GM18909 (cell line): ENCODE results near the gene SYVN1.
"Not testable (repeated sequence)": the region's sequence is repeated elsewhere in the genome, so short reads cannot be mapped to it uniquely, and the experiment has no call there.

Experiments used
- ATAC-seq: cut with Tn5 transposase; IDR thresholded peaks from one replicate; pipeline ENCODE4 v1.9.1; 2021; ENCODE audit warnings: mild to moderate bottlenecking; ENCODE audit not compliant: unreplicated experiment, poor library complexity

The SYVN1 gene

DNA sequence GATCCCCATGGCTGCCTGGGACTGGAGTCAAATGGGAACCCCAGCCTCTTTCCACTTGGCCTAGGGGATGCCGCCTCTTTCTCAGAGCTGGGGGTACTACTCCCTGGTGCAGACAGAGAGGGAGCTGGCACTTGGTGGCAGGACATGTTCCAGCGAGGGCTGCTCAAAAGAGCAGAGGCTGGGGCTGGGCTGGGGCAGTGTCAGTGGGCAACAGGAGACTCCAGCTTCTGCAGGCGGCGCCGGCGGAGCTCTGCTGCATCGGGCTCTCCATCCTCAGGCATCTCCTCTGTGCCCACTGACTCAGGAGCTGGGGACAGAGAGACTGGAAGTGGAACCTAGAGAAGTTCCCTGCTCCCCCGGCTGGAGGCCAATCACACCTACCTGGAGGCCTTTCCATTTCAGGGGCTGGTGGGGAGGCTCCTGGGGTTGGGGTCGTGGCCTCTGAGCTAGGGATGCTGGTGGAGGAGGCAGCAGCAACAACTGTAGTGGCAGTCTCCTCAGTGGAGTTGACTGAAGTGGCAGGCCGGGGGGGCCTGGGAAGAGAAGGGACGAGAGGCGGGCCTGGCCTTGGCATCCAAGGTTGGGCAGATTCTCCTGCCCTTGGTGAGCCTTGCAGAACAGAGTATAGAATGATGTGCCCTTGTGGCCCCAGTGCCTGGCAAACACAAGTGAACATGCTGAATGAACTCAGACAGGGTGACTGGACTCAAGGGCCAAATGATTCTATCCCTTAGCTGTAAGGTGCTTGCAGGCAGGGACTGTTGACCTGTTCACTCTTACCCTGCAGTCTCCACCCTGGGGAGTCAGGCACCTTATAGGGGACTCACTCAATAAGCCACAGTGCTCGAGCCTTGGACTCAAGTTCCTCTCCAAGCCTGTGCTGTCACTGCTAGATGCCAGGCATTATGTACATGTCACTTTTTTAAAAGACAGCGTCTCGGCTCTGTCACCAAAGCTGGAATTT is 5.9 kb downstream of the SYVN1 start:
- ATAC-seq = no peak

DNA sequence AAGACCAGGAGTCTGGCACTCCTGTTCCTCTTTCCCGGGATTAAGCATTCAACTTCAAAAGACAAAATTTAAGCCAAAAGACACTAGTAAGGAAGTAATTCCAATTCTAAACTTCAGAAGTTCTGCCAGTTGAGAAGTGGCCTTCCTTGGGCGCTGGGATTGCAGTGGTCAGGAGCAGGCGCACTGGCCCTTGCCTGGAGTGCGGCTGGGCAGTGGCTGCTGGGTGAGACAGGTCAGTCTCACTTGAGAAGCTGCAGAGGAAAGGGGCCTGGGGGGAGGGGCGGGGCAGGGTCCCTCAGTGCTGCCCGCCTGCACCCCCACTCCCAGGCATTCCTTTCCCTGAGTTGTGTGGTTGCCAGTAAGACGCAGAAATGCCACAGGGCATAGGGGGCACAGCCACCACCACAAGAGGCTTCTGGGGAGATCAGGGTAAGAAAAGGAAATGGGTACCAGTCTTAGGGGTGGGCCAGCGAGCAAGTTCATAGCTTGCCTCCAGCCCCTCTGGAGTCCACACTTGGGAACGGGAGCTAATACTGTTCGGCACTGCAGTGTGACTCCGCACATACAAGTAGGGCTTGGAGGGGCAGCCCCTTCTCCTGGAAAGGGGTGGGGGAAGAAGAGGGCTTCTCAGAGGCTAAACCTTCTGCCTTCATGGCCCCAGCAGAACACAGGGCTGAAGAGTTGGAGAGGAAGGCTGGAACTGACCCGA is 6.7 kb downstream of the SYVN1 start:
- no peak for ATAC-seq

DNA sequence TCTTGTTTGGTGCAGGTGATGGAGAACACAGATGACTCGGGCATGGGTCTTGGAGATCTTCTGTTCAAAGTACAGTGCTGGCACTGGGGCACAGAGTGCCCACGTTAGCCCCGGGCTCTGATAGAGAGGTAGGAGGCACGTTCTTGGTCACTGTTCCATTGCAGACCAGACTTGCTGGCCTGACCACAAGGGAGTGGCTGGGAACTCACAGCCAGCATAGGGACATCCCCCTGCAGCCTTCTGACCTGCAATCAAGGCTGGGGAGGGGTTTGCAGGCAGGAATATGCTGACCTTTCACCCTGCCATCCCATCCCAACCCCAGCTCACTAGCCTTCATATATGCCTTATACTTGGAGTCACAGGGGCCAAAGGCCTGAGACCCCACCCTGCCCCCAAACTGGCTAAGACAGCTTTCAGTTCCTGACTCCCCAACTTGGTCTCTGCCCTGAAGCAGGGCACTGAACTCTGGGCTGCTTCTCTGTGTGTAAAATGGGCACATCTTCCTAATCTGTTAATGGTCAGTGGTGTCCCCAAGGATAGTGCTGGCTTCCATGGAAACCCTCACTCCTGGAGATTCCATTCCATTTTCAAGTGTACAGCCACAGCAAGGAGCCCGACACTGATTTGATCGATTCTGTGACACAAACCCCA is 7.6 kb downstream of the SYVN1 start:
- no peak for ATAC-seq

DNA sequence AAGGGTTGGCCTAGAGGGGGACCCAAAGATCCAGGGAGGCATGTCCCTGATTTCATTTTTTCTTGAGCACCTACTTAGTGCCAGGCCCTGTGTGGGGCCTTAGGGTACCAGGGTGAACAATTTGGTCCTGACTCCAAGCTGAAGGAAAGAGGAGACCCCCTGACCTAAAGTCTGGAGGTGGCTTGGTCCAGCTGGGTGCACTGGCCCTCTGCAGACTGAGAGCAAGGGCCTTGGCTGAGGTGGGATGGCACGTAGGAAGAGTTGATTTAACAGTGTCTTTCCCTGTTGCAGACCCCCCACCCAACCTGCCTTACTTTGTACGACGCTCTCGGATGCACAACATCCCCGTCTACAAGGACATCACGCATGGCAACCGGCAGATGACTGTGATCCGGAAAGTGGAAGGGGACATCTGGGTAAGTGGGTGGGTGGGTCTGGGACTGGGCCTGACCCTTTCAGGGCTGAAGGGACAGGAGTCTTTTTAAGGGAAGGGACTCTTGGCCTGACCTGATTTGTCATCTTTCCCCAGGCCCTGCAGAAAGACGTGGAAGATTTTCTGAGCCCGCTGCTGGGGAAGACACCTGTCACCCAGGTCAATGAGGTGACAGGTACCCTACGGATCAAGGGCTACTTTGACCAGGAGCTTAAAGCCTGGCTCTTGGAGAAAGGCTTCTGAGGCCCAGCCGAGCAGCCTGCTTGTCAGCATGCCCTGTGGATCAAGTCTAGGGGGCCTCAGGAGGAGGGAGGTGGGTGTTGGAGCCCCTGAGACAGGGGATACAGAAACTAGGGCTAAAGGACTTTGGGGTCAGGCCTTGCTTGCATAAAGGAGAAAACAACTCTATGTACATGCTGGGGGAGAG is 8.9 kb downstream of the SYVN1 start:
- ATAC-seq = no peak

DNA sequence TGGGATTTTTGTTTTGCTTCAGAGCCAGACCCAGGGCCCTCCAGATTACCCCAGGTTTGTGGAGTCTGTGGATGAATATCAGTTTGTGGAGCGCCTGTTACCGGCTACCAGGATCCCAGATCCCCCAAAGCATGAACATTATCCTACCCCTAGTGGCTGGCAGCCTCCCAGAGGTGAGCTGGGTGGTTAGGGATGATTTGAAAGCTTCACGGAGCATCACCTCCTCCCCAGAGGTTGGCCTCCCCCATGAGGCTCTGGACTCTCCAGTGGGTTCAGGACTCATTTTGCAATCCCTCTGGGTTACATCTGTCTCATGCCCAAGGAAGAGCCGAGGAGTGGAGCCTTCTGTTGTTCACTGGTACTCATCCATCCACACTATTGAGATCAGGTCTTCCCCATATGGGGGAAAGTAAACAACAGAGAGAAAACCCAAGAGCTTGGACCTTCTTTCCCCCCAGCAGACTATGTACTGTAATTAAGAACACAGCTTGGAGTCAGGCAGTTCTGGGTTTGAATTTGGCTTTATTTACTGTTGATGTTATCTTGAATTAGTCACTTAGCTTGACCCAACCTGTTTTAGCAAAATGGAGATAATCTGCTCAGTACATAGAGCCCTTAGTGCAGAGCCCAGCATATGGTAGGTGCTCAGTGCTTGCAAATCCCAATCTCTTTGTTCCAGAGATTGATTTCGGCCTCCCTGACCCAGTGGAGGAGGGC is 9.7 kb downstream of the SYVN1 start:
- no peak for ATAC-seq

DNA sequence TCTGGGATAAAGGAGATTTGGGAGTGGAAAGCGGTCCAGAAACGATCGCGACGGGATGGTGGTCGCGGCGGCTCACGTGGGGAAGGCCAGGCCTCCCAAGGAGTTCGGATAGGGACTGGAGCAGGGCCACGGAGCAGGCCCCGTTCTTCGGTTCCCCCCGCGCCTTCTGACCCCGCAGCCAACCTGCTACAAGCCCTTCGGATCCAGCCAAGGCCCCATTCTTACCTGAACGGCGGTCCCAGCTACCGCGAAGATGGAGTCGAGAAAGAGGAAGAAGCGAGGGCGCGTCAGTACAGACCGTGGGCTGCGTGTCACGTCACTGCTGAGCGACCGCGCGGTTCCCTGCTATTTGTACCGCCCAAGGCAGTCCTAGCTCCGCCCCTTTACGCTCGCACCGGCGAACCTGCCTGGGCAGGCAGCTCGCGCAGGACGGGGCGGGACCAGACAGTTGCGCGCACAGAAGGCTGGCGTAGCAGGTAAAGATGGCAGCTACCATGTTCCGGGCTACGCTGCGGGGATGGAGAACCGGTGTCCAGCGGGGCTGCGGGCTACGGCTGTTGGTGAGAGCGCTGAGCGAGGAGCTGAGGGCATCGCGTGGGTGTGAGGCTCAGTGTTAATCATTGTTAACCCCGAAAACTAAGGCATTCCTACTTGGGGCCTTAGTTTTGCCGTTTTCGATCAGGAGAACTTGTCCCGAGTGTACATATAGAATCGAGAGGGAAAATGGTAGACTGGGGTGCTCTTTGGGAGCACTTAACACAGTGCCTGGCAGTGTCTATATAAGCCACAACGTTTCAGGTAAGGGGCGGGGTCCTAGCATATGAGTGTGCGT is 12.2 kb downstream of the SYVN1 start, which contains the start of the genes FAU and MRPL49:
TSS of gene FAU (minus strand) at position 270 of the 832 bp plus-strand sequence. CDS start 321 bp downstream, outside the sequence.
TSS of gene MRPL49 (plus strand) at position 457 of the 832 bp plus-strand sequence. CDS start at position 483, 26 bp downstream.
- peak; percentile 67 for ATAC-seq

DNA sequence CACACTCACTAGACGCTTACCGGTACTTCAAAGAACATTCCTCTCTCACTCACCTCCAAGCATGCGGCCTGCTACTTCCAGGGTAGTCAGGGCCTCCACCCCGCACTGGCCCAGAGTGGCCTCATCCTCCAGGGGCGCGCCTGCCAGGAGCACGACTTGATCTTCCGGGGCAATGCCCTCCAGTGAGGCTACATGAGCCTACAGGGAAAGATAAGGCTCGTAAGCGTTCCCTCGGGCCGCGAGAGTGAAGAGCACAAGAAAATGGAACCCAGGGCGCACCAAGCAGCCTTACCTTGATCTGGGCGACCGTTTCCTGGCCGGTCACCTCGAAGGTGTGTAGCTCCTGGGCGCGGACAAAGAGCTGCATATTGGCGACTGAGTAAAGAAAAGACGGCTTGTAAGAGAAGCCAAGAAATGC is 12.9 kb downstream of the SYVN1 start:
- ATAC-seq = no peak

DNA sequence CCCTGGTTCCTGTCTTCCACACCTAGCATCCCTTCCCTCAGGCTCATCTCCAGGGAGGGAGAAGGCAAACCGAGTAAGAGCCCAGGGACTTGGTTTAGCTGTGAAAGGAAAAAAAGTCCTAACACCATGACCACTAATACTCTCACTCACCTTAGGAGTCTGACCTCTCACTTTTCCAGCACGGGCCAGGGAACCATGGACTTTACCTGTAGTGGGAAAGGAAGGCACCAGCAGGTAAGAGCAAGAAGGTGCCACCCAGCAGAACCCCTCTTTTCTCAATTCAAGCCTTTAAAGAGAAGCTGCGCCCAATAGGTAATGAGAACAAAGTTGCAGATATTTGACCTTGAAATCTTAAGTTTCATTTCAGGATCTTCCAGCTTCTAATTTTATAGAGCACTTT is 13.5 kb downstream of the SYVN1 start:
- no peak for ATAC-seq

DNA sequence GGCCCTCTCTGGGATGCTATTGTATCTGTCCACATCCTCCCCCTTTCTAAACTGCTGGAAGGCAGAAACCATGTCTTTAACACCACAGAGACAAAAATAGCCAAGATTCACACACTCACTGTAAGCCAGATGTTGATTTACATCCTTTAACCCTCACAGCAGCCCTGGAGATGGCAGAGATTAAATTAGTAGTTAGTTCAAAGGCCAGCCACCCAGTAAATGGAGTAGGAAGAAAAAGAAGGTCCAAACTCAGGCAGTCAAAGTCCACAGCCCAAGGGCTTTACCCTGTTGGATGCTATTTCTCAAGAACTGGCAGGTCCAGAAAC is 14.7 kb downstream of the SYVN1 start:
- no peak for ATAC-seq

DNA sequence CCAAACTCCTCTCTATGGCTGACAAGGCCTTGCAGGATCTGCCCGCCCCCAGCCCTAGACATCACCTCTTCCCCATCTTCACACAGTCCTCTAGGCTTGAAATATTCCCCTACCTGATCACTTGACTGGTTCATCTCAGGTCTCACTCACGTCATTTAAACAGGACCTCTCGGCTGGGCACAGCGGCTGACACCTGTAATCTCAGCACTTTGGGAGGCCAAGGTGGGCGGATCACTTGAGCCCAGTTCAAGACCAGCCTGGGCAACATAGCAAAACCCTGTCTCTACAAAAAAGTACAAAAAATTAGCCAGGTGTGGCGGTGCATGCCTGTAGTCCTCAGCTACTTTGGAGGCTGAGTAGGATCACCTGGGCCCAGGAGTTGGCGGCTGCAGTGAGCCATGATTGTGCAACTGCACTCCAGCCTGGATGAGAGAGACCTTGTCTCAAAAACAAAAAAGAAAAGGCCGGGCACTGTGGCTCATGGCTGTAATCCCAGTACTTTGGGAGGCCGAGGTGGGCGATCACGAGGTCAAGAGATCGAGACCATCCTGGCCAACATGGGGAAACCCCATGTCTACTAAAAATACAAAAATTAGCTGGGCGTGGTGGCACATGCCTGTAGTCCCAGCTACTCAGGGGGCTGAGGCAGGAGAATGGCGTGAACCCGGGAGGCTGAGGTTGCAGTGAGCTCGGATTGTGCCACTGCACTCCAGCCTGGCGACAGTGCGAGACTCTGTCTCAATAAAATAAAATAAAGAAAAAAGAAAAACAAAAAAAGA is 15.2 kb downstream of the SYVN1 start:
- not testable (repeated sequence) for ATAC-seq

DNA sequence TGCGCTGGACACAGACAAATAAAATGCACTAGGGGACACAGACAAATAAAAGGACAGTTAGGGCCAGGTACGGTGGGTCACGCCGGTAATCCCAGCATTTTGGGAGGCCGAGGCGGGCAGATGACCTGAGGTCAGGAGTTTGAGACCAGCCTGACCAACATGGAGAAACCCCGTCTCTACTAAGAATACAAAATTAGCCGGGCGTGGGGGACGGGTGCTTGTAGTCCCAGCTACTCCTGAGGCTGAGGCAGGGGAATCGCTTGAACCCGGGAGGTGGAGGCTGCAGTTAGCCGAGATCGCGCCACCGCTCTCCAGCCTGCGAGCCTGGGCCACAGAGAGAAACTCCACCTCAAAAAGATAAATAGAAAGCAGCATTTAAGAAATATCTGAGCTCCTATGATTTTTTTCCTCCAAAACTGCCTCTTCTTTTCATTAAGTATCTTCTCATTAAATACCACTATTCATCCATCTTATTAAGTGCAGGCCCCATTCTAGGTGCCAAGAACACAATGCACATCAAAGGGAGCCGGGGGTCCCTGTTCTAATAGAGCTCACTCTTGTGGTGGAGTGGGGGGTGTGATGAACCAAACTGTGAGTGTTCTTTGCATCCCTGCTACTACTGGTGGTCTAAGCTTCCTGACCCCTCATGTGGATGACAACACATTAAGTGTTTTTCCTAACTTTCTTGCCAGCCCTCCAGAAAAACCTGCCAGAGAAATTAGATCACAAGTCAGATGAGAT is 16.1 kb downstream of the SYVN1 start:
- ATAC-seq = no peak

DNA sequence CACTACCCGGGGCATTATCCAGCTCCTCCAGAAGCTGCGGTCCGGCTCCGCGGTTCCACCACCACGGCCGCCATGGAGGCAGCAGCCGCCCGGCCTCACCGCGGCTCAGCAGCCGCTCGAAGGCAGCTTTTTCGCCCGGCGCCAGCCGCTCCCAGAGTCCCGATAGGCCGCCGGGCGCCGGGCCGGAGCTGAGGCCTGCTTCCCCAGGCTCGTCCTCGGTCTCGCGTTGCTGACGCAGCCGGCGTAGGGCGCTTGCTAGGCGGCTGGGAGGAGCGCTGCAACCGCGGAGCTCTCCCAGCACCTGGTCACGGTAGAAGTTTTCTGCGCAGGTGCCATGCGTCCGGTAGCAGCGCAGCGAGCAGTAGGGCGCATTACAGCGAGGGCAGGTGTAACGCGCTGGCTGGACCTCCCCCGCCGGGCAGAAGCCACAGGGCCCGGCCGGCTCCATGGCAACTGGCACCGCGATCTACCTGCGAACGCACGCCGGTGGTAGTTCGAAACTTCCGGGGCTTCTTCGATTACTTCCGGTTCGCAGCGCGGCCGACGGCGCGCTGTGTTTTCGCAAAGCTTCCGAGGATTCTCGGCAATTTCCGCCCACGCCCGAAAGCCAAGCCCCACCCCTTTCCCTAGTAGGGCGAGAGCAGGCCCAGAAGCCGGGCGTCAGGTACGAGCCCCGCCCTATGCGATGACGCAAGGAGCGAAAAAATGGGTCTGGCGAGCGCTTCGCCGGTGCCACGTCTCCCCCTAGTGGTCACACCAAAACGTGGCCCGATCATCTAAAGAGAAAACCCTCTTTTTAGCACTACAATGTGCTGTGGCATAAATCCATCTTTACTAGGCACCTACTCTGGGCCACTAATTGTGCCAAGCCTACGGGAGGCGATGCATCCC is 16.9 kb downstream of the SYVN1 start, which contains the start of gene ZNHIT2:
TSS of gene ZNHIT2 (minus strand) at position 496 of the 891 bp plus-strand sequence. CDS start at position 448, 48 bp downstream.
- peak; percentile 72 for ATAC-seq

DNA sequence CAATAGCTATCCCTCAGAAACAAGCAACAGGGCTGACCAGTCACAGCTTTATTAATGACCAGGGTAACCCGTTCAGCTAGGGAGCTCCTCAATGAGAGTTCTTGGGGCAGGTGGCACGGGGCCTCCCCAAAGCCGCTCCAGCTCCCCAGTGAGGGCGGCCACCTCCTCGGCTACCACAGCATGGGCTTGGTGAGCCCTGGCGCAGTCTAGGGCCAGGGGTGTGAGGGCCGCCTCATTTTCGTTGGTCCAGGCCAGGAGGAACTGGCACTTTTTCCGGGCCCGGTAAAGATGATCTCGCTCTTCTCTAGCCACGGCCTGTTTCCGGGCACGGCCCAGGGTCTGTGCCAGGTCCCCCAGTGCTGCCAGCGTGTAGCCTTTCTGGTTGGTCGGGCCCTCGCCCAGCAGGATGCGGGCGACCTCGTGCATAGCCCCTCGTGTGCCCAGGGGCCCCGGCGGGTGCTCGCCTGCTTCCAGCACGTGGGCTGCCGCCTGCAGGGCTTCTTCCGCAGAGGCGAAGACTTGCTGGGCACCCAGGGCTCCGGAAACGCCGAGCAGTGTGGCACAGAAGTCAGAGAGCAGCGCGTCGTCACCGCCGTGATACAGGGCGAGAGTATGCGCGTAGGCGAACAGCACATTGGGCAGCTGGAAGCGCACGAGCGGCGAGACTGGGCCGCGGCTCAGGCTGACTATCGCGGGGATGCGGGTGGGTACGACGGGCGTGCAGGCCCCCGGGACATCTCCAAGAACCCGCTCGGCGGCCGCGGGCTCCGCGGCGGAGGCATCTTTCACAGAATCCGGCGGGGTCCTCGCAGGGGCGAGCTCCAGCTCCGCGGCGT is 17.7 kb downstream of the SYVN1 start:
- no peak for ATAC-seq

DNA sequence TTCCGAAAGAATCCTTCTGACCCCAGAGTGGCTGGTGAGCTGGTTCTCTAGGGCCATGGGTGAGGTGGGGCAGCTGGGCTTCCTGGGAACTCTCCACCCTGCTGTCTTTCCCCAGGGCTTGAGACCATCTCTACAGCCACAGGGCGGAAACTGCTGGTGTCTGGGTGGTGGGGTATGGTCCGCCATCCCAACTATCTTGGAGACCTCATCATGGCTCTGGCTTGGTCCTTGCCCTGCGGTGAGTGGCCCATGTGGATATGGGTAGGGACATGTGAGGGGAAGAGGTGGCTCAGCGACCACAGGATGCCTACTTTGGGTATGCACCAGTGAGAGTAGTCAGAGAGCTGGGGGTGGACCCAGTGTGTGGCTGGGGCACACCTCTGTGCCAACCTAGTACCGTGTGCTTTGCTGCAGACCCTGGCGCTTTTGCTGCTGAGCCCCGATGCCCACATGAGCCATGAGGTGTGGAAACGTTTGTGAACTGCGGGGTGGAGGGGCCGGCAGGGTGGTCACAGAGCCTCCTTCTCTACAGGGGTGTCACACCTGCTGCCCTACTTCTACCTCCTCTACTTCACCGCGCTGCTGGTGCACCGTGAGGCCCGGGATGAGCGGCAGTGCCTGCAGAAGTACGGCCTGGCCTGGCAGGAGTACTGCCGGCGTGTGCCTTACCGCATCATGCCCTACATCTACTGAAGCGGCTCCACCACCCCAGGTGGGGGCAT is 18.8 kb downstream of the SYVN1 start:
- ATAC-seq = no peak
